MM.1S (cell line): ENCODE data around the gene MKKS.

Experiments used
- DNase-seq: peaks from one replicate; pipeline ENCODE4 v3.0.0-alpha.2; 2015
- H2AFZ ChIP-seq: fragments of 300-600 bp; sonication (generic); 2 replicates; pipeline ENCODE4 v1.6.0; 2016; ENCODE audit warnings: antibody characterized with exemption, low read length
- H3F3A ChIP-seq: fragments of 300-600 bp; sonication (generic); 2 replicates; pipeline ENCODE4 v1.6.1; 2016; ENCODE audit warnings: mild to moderate bottlenecking, antibody characterized with exemption, low read length, moderate library complexity, mixed read lengths; ENCODE audit not compliant: insufficient read depth
- H3K27ac ChIP-seq: fragments of 300-600 bp; sonication (generic); 2 replicates; pipeline ENCODE4 v1.5.1; 2016; ENCODE audit warnings: mild to moderate bottlenecking, low read length
- H3K27me3 ChIP-seq: fragments of 300-600 bp; sonication (generic); replicated peaks from 2 replicates; pipeline ENCODE4 v1.6.0; 2016; ENCODE audit warnings: low read length; ENCODE audit not compliant: insufficient read depth
- H3K36me3 ChIP-seq: fragments of 300-600 bp; sonication (generic); replicated peaks from 2 replicates; pipeline ENCODE4 v1.6.1; 2016; ENCODE audit warnings: mild to moderate bottlenecking, low read length, mixed read lengths; ENCODE audit not compliant: insufficient read depth
- H3K4me1 ChIP-seq: fragments of 300-600 bp; sonication (generic); 2 replicates; pipeline ENCODE4 v1.6.1; 2016; ENCODE audit warnings: low read length, mixed read lengths
- H3K4me2 ChIP-seq: fragments of 300-600 bp; sonication (generic); 2 replicates; pipeline ENCODE4 v1.6.0; 2016; ENCODE audit warnings: low read depth, low read length
- H3K4me3 ChIP-seq: fragments of 300-600 bp; sonication (generic); 2 replicates; pipeline ENCODE4 v1.5.1; 2016; ENCODE audit warnings: low read length, mixed read lengths
- H3K79me2 ChIP-seq: fragments of 300-600 bp; sonication (generic); 2 replicates; pipeline ENCODE4 v1.6.1; 2016; ENCODE audit warnings: mixed run types, low read length, mixed read lengths
- H3K9ac ChIP-seq: fragments of 300-600 bp; sonication (generic); 2 replicates; pipeline ENCODE4 v1.6.1; 2016; ENCODE audit warnings: low read length, mixed read lengths
- H3K9me2 ChIP-seq: fragments of 300-600 bp; sonication (generic); replicated peaks from 2 replicates; pipeline ENCODE4 v1.6.1; 2016; ENCODE audit warnings: mild to moderate bottlenecking, low read length, mixed read lengths; ENCODE audit not compliant: insufficient read depth
- H3K9me3 ChIP-seq: fragments of 300-600 bp; sonication (generic); replicated peaks from 2 replicates; pipeline ENCODE4 v1.6.1; 2016; ENCODE audit warnings: mild to moderate bottlenecking, low read length, mixed read lengths; ENCODE audit not compliant: insufficient read depth
- H4K20me1 ChIP-seq: fragments of 300-600 bp; sonication (generic); 2 replicates; pipeline ENCODE4 v1.6.1; 2016; ENCODE audit warnings: mild to moderate bottlenecking, low read length, moderate library complexity, mixed read lengths; ENCODE audit not compliant: insufficient read depth
- EZH2 ChIP-seq: fragments of 300-600 bp; sonication (generic); optimal IDR thresholded peaks from 2 replicates; pipeline ENCODE3; 2017; ENCODE audit warnings: low read depth, mild to moderate bottlenecking, antibody characterized with exemption, low read length, mixed read lengths
- EZH2phosphoT487 ChIP-seq: fragments of 300-600 bp; sonication (generic); IDR thresholded peaks from 2 replicates; pipeline ENCODE4 v1.6.1; 2018; ENCODE audit warnings: antibody characterized with exemption, low read length
- TF ChIP-seq, protein P1 (sequence below): fragments of 300-600 bp; sonication (generic); IDR thresholded peaks from 2 replicates; pipeline ENCODE4 v1.5.1; 2016; ENCODE audit warnings: antibody characterized with exemption, low read length, mixed read lengths

Gene MKKS

DNA sequence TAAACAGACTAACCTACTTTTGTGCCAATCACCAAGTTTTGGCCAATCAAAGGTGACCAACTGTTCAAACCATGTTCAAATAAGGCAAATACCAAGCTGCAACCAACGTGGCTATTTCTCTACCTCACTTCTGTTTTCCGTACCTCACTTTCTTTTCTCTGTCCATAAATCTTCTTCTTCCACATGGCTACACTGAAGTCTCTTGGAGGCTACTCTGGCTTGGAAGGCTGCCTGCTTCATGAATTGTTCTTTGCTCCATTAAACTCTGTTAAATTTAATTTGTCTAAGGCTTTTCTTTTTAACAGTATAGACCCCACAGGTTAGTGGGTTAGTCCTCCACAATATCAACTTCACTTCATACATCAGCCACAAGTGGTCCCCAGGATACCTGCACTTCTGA lies 58.8 kb downstream of the MKKS start:
- H2AFZ ChIP-seq, result no peak overlapping the region
- H3K4me1 ChIP-seq, result no peaks in the 10 kb centered on the region
- H3K9me3 ChIP-seq, result no peaks in the 10 kb centered on the region
- no peak for DNase-seq
- no peaks in the 10 kb centered on the region for H3K36me3 ChIP-seq
- no peak for TF ChIP-seq EZH2phosphoT487
- TF ChIP-seq, protein P1, sequence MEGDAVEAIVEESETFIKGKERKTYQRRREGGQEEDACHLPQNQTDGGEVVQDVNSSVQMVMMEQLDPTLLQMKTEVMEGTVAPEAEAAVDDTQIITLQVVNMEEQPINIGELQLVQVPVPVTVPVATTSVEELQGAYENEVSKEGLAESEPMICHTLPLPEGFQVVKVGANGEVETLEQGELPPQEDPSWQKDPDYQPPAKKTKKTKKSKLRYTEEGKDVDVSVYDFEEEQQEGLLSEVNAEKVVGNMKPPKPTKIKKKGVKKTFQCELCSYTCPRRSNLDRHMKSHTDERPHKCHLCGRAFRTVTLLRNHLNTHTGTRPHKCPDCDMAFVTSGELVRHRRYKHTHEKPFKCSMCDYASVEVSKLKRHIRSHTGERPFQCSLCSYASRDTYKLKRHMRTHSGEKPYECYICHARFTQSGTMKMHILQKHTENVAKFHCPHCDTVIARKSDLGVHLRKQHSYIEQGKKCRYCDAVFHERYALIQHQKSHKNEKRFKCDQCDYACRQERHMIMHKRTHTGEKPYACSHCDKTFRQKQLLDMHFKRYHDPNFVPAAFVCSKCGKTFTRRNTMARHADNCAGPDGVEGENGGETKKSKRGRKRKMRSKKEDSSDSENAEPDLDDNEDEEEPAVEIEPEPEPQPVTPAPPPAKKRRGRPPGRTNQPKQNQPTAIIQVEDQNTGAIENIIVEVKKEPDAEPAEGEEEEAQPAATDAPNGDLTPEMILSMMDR, result no peak
- no peak for TF ChIP-seq EZH2
- no peak overlapping the region for H3K9ac ChIP-seq
- no peaks in the 10 kb centered on the region for H4K20me1 ChIP-seq
- H3K27ac ChIP-seq, result no peak overlapping the region
- H3K79me2 ChIP-seq, result no peaks in the 10 kb centered on the region
- no peaks in the 10 kb centered on the region for H3K9me2 ChIP-seq
- no peaks in the 10 kb centered on the region for H3K27me3 ChIP-seq
- no peaks in the 10 kb centered on the region for H3F3A ChIP-seq
- no peak overlapping the region for H3K4me2 ChIP-seq
- H3K4me3 ChIP-seq, result no peak overlapping the region

DNA sequence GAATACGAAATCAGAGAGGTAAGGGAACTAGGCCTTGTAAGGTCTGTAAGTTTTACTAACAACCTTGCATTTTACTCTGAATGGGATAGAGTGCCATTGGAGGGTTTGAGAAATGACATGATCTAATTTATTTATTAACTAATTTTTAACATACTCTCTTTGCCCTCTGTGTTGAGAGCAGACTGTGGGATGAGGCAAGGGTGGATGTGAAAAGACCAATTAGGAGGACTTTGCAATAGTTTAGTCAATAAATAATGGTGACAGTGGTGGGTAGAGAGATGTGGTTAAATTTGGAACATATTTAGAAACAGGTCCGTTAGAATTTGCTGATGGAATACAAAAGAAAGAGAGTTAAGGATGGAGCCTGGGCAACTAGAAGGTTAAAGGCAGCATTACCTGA lies 60.0 kb downstream of the MKKS start:
- Histone ChIP-seq H3K4me2 (no peak overlapping the region), H3K9me2 (no peaks in the 10 kb centered on the region), H3K9me3 (no peaks in the 10 kb centered on the region), H3K36me3 (no peaks in the 10 kb centered on the region), H3K27me3 (no peaks in the 10 kb centered on the region), H4K20me1 (no peaks in the 10 kb centered on the region), H3K27ac (no peak overlapping the region), H3K9ac (no peak overlapping the region), H2AFZ (no peak overlapping the region), H3K79me2 (no peaks in the 10 kb centered on the region), H3K4me3 (no peak overlapping the region), H3K4me1 (no peaks in the 10 kb centered on the region), H3F3A (no peaks in the 10 kb centered on the region)
- TF ChIP-seq EZH2, result no peak
- TF ChIP-seq, protein P1, result no peak
- TF ChIP-seq EZH2phosphoT487, result no peak
- DNase-seq, result no peak

DNA sequence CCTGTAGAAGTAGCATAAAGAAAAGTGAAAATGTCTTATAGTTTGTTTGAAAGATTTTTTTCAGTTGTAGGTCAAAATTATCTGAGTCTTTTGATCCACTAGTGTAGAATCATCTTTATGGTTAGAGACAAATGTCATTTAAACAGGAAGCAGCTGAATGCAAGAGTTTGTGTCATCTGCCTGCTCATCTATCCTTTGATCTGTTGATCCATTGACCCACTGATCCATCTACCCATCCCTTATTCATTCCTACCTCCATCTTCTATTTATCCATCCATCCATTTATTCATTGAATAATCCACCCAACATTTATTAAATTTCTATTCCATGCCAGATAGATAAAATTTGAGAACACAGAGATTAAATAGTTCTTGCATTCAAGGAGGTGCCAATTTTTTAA lies 62.6 kb downstream of the MKKS start:
- Histone ChIP-seq H4K20me1 (no peaks in the 10 kb centered on the region), H3K27me3 (no peaks in the 10 kb centered on the region), H3K9me3 (no peaks in the 10 kb centered on the region), H3K4me2 (no peak overlapping the region), H2AFZ (no peak overlapping the region), H3F3A (no peaks in the 10 kb centered on the region), H3K9ac (no peak overlapping the region), H3K4me3 (no peak overlapping the region), H3K9me2 (no peaks in the 10 kb centered on the region), H3K27ac (no peak overlapping the region), H3K79me2 (no peaks in the 10 kb centered on the region), H3K4me1 (no peaks in the 10 kb centered on the region), H3K36me3 (no peaks in the 10 kb centered on the region)
- no peak for TF ChIP-seq EZH2
- DNase-seq, result no peak

DNA sequence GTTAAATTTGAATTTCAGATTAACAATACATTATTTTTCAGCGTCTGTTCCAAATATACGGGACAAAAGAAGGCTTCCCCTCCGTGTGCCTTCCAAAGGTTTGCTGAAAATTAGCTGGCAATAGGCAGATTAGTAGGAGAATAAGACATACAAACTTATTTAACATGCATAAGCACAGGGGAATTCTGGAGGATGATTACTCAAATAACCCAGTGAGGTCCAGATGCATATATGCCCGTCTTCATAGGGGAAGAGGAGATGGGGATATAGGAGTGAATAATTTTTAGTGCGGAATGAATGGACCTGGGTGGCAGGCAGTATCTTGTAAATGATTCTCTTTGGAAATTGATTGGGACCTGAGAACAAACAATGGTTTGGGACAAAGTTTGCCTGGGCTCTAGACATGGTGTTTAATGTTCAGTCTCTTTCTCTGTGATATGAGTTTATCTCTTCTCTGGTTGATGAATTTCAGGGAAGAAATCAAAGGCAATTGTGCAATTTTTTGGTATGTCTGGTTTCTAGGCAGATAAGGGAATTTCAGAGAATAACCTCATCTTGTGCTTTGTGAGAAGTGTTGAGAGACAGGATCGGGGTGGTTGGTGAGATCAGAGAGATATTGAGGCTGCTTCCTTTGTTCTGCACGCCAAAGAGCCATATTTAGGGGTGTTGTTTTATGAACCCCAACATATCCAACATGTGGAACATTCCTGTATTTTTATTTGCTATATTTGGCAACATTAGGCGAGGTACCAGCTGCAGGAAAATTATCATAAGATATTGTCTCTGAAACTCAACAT lies 63.7 kb downstream of the MKKS start:
- H3K36me3 ChIP-seq, result no peaks in the 10 kb centered on the region
- H2AFZ ChIP-seq, result no peak overlapping the region
- no peaks in the 10 kb centered on the region for H3K27me3 ChIP-seq
- H3K4me1 ChIP-seq, result no peaks in the 10 kb centered on the region
- no peaks in the 10 kb centered on the region for H3K79me2 ChIP-seq
- no peaks in the 10 kb centered on the region for H3K9me3 ChIP-seq
- no peak for DNase-seq
- no peaks in the 10 kb centered on the region for H3K9me2 ChIP-seq
- H3K27ac ChIP-seq, result no peak overlapping the region
- no peak for TF ChIP-seq EZH2phosphoT487
- H3K9ac ChIP-seq, result no peak overlapping the region
- no peak overlapping the region for H3K4me2 ChIP-seq
- H3F3A ChIP-seq, result no peaks in the 10 kb centered on the region
- no peak overlapping the region for H3K4me3 ChIP-seq
- no peaks in the 10 kb centered on the region for H4K20me1 ChIP-seq
